Activated B cell treated with CpG ODN at 0.5 μM for 24 hours (primary cell): ENCODE results near the gene RPS6KA4. TPM values are rescaled to one million over a fixed set of nuclear protein-coding genes. Genes with fewer than 3 reads are reported as not detected.

Source experiments
- ATAC-seq: fragments of 200-7000 bp; cut with Tn5 transposase; one replicate; pipeline ENCODE4 v1.10.0; 2021; ENCODE audit warnings: low read depth, mild to moderate bottlenecking, moderate library complexity
- CTCF ChIA-PET: fragments of 350-600 bp; sonication (Branson Sonifier 250); formaldehyde crosslinking; loops from one replicate; lab custom pipeline; 2021; ENCODE audit warnings: antibody characterized with exemption; lab: Charles Lee
- POLR2A ChIA-PET: fragments of 350-600 bp; sonication (Branson Sonifier 250); formaldehyde crosslinking; loops from one replicate; lab custom pipeline; 2021; ENCODE audit warnings: antibody characterized with exemption; lab: Charles Lee
- DNase-seq: peaks from one replicate; pipeline ENCODE4 v3.0.0; 2022
- H3K27ac Mint-ChIP-seq: one replicate; pipeline ENCODE4 v1.8.0; 2020; ENCODE audit warnings: mixed read lengths
- H3K27me3 Mint-ChIP-seq: one replicate; pipeline ENCODE4 v1.8.0; 2021; ENCODE audit warnings: mixed read lengths
- H3K36me3 Mint-ChIP-seq: one replicate; pipeline ENCODE4 v1.8.0; 2021; ENCODE audit warnings: low read depth, mixed read lengths
- H3K4me1 Mint-ChIP-seq: one replicate; pipeline ENCODE4 v1.8.0; 2021; ENCODE audit warnings: mixed read lengths
- H3K4me3 Mint-ChIP-seq: one replicate; pipeline ENCODE4 v1.8.0; 2020; ENCODE audit warnings: mild to moderate bottlenecking, mixed read lengths
- H3K9me3 Mint-ChIP-seq: one replicate; pipeline ENCODE4 v1.8.0; 2020; ENCODE audit warnings: mixed read lengths
- CTCF ChIP-seq: fragments of 200-600 bp; IDR thresholded peaks from one replicate; pipeline ENCODE4 v1.8.0; 2022; ENCODE audit warnings: antibody characterized with exemption, mild to moderate bottlenecking
- intact Hi-C: fragments of 100-400 bp; cut with micrococcal nuclease; formaldehyde crosslinking; loops from one replicate; pipeline ENCODE4 v1.15.1; 2024
- total RNA-seq: library from RNA; stranded (reverse); gene quantifications from 2 replicates; pipeline ENCODE4 v1.2.3, GENCODE V29; 2022

The RPS6KA4 gene
- total RNA-seq, 1 donor from 2014 or later: 22.6 TPM

- ATAC-seq (no peak), DNase-seq (no peak)
- no peak overlapping the region for H3K4me3 Mint-ChIP-seq
- ChIA-PET POLR2A (interaction anchor here (0.7 kb wide), 1 partner anchor 239 kb away, joined by 3 read pairs; no protein-coding TSS in a partner anchor), CTCF (interaction anchor here (1.3 kb wide), 1 partner anchor 9 kb away, joined by 3 read pairs; no protein-coding TSS in a partner anchor)
- peaks cover 63% of the 10 kb centered on the region for H3K36me3 Mint-ChIP-seq
- H3K9me3 Mint-ChIP-seq: no peaks in the 10 kb centered on the region
- intact Hi-C loops: loop anchor here (5.0 kb wide), 1 partner anchor 288 kb away; no protein-coding TSS in a partner anchor
- H3K27ac Mint-ChIP-seq: peak overlapping the region; percentile 67
- TF ChIP-seq CTCF: no peak
- peaks cover 28% of the 10 kb centered on the region for H3K4me1 Mint-ChIP-seq
- no peaks in the 10 kb centered on the region for H3K27me3 Mint-ChIP-seq
These were observed 5.5 kb downstream of the RPS6KA4 start for GRCh38 chr11:64364435-64364834.

GRCh38 chr11:64364911-64365310 lies 5.9 kb downstream of the RPS6KA4 start:
- CTCF ChIA-PET: no interaction called here
- H3K36me3 Mint-ChIP-seq: peaks cover 66% of the 10 kb centered on the region

GRCh38 chr11:64366751-64367150 lies 7.8 kb downstream of the RPS6KA4 start:
- H3K4me3 Mint-ChIP-seq: no peak overlapping the region
- H3K4me1 Mint-ChIP-seq: peaks cover 10% of the 10 kb centered on the region
- H3K36me3 Mint-ChIP-seq: peaks cover 71% of the 10 kb centered on the region
- CTCF ChIA-PET: no interaction called here
- no peak for TF ChIP-seq CTCF
- POLR2A ChIA-PET: interaction anchor here (1.0 kb wide), 1 partner anchor 10 kb away, joined by 3 read pairs; no protein-coding TSS in a partner anchor
- ATAC-seq (no peak), DNase-seq (no peak)
- intact Hi-C loops: no loop called here
- no peak overlapping the region for H3K27ac Mint-ChIP-seq
- no peaks in the 10 kb centered on the region for H3K9me3 Mint-ChIP-seq
- no peaks in the 10 kb centered on the region for H3K27me3 Mint-ChIP-seq

More at GRCh38 chr11:64364911-64365310, 5.9 kb downstream of the RPS6KA4 start:
- POLR2A ChIA-PET: interaction anchor here (0.6 kb wide), 1 partner anchor 360 kb away, joined by 4 read pairs; no protein-coding TSS in a partner anchor
- no peak overlapping the region for H3K27ac Mint-ChIP-seq
- peaks cover 24% of the 10 kb centered on the region for H3K4me1 Mint-ChIP-seq
- DNase-seq: no peak
- intact Hi-C loops: loop anchor here (5.0 kb wide), 1 partner anchor 287 kb away; no protein-coding TSS in a partner anchor
- no peaks in the 10 kb centered on the region for H3K27me3 Mint-ChIP-seq
- H3K4me3 Mint-ChIP-seq: no peak overlapping the region
- no peak for ATAC-seq
- no peaks in the 10 kb centered on the region for H3K9me3 Mint-ChIP-seq
- no peak for TF ChIP-seq CTCF

- CTCF ChIA-PET: no interaction called here
- H3K27me3 Mint-ChIP-seq: no peaks in the 10 kb centered on the region
- TF ChIP-seq CTCF: no peak
These were observed 9.1 kb downstream of the RPS6KA4 start for GRCh38 chr11:64367931-64368672.

GRCh38 chr11:64368673-64369074 lies 9.7 kb downstream of the RPS6KA4 start:
- no peak for DNase-seq
- POLR2A ChIA-PET: no interaction called here
- peaks cover 9% of the 10 kb centered on the region for H3K4me1 Mint-ChIP-seq
- H3K27ac Mint-ChIP-seq: no peak overlapping the region
- no peaks in the 10 kb centered on the region for H3K9me3 Mint-ChIP-seq
- ATAC-seq: no peak
- no peak overlapping the region for H3K4me3 Mint-ChIP-seq
- CTCF ChIA-PET: no interaction called here
- peaks cover 52% of the 10 kb centered on the region for H3K36me3 Mint-ChIP-seq
- intact Hi-C loops: no loop called here
- TF ChIP-seq CTCF: no peak
- H3K27me3 Mint-ChIP-seq: no peaks in the 10 kb centered on the region

More at GRCh38 chr11:64367931-64368672, 9.1 kb downstream of the RPS6KA4 start:
- Mint-ChIP-seq H3K36me3 (peaks cover 58% of the 10 kb centered on the region), H3K9me3 (no peaks in the 10 kb centered on the region), H3K4me1 (peaks cover 5% of the 10 kb centered on the region), H3K27ac (no peak overlapping the region), H3K4me3 (no peak overlapping the region)
- POLR2A ChIA-PET: no interaction called here
- intact Hi-C loops: no loop called here
- ATAC-seq (no peak), DNase-seq (no peak)
